Right lung (tissue), 5 donors: ENCODE results near the gene UGT2B10. TPM values are rescaled to one million over a fixed set of nuclear protein-coding genes. Genes with fewer than 3 reads are reported as not detected.

ENCODE experiments used
- DNase-seq, 2 donors: peaks; one replicate each; pipeline ENCODE4 v3.0.0-alpha.2; 2013
- polyA plus RNA-seq, 5 donors: library from polyadenylated mRNA; unstranded; fragments of 120-200 nt; gene quantifications; one replicate each; pipeline versions ENCODE4 v1.2.1 to v1.2.3, GENCODE V29; 2013; ENCODE audit warnings: inconsistent platforms in 1 of 5, low replicate concordance in 1 of 5; ENCODE audit not compliant: insufficient read length in 5 of 5, insufficient read depth in 1 of 5

Gene UGT2B10
- polyA plus RNA-seq, 5 donors, result 0.19 to 1.7 TPM; not detected in 3

DNA sequence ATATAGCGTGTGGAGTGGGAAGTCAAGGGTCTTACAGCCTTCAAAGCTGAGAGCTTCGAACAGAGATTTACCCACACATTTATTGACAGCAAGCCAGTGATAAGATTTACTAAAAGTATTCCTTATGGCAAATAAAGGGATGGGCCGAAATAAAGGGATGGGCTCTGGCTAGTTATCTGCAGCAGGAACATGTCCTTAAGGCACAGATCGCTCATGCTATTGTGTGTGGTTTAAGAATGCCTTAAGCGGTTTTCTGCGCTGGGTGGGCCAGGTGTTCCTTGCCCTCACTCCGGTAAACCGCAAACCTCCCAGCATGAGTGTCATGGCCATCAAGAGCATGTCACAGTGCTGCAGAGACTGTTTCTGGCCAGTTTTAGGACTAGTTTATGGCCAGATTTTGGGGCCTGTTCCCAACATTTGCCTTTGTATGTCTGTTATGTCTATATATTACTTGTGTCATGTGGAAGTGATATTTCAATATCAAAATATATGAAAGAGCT, 53.5 kb downstream of the UGT2B10 start:
- DNase-seq, result no peak

DNA sequence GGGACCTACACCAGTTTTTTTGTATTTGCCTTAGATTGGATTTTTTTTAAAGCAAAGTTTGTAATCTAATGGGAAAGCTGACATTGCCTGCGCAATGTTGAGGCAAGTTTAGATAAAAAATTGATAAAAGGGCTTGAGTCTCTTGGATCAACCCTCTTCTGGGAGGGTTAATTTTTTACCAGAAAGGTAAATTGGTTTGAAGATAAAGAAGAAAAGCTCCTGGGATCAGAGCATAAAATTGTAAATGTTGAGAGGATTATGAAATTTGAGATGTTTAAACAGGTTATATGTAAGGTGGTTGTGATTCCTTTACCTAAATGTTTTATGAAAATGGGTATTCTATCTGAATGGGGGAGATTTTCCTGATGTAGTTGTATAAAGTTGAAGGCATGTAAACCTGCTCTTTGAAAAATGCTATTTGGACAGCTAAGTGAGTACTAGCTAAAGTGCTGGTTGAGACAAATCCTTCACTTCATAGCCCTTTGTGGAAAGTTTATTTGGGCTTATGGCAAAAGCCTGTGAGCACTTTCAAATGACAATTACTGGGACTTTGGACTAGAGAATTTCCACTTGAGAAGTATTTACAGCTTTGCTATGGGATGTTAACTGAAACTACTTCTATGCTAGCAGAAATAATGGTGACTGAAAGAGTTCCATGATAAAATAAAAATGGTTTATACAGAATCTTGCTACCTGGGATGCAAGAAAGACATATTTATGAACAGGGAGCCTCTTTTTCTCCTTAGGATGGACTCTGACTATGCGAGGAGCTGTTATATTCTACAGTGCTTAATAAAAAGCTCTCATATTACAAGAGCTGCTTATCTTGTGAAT, 56.2 kb downstream of the UGT2B10 start:
- DNase-seq, result peak; percentile 8 to 14

DNA sequence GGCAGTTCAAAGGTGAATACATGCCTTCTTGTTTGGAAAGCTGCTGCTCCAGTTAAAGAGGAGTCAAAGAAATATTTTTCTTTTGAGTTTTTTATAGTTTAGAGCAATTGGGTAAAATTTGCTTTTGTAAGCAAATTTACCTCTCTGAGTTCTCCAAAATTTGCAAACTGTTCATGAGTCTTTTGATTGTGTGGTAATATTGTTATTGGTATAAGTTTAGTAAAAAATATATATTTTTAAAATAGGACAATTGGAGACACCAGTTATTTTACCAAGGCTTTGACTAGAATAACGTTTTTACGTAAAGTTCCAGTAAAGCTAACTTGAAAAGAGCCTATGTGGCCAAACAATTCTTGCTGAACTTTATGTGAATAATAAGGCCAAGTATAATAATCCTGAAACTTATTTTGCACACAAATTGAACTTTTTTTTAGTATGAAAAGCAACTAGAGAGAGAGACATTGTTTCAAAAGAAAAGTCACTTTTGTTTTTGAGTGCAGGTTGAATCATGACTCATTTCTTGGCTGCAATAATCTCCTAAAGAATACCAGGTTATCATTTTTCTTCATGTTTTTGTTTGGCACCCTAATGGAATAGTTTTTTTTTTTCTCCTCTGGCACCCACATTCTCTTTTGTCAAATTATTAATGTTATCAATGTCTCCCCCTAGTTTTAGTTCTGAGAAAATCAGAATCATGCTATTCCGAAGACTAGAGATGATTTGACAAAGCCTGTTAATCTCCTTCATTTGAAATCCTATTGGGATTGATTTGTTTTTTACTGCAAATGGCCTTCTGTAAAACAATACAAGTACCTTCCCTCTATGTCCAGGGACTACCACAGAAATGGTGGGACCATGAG, 57.1 kb downstream of the UGT2B10 start:
- DNase-seq, result no peak

DNA sequence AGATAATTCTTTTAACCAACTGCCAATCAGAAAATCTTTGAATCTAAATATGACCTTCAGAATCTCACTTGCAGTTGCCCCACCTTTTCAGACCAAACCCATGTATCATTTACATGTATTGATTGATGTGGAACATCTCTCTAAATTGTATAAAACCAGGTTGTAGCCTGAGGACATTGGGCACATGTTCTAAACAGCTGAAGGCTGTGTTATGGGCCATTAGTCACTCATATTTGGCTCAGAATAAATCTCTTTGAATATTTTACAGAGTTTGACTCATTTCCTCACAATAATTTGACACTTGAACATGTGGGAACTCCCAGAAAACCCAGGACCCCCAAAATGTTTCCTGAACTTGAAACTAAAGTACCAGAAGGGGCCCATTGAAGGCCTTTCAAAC, 58.7 kb downstream of the UGT2B10 start:
- no peak for DNase-seq

DNA sequence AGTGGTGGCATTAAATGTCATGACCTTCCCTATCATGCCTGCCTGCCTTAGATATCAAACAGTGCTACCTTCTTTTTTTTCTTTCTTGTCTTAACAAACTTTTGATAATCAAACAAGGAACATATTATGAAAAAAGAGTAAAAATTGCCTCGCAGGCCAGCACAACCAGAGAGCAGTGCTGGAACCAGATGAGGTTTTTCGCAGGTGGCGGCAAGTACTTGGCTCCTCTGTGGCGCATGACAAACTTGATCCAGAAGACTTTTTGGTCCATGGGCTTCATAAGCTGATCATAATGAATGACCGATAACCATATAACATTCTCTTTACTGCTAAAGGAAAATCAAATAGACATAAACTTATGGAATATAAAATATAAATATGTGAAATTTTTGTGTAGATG, 61.8 kb downstream of the UGT2B10 start:
- DNase-seq, result no peak

DNA sequence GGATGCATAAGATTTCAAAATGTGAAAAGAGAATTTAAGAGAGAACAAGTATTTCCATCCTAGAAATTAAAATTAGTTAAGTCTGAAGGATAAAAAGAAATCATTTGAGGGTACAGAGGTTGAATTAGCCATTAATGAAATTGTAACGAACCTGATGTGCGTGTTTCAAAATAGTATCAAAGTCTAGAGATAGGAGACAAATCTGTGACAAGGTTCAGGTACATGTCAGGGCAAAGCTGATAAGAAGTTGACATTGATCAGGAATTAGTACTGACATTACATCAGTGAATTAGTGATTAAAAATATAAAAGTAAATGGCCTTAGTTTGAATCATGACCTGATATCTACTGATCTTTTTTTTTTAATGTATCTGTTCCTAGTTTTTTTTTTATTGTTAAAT, 62.3 kb downstream of the UGT2B10 start:
- DNase-seq, result no peak

Other genes with a start within 250 kb of the UGT2B10 start
- 1 to 10 TPM in 2 of 5 donors, under 1 TPM in 2, not detected in 1; 0.32 to 2.9 (median 1.2) TPM for gene UGT2B17, start 239.7 kb upstream of the UGT2B10 start, polyA plus RNA-seq
- gene UGT2B15, start 145.3 kb upstream of the UGT2B10 start, polyA plus RNA-seq, result 1 to 10 TPM in 1 of 5 donors, under 1 TPM in 4; 0.45 to 2.8 (median 0.72) TPM
- 10 to 100 TPM in 1 of 5 donors, 1 to 10 TPM in 4; 2.5 to 20.8 (median 5.3) TPM for gene UGT2A3, start 135.8 kb downstream of the UGT2B10 start, polyA plus RNA-seq